AG09319 (cell line): ENCODE data around the gene XRRA1.

Experiments
- DNase-seq: peaks from one replicate; pipeline ENCODE4 v3.0.0-alpha.2; 2010; ENCODE audit warnings: low read depth; ENCODE audit errors: extremely low read depth
- TF ChIP-seq, protein P1 (sequence below): IDR thresholded peaks from 2 replicates; pipeline ENCODE4 v1.5.1; 2011; ENCODE audit warnings: low read depth, mild to moderate bottlenecking, inconsistent platforms, low read length, moderate library complexity

The XRRA1 gene

GRCh38 chr11:74935285-74935684 is 13.6 kb downstream of the XRRA1 start:
- DNase-seq = no peak
- TF ChIP-seq, protein P1, sequence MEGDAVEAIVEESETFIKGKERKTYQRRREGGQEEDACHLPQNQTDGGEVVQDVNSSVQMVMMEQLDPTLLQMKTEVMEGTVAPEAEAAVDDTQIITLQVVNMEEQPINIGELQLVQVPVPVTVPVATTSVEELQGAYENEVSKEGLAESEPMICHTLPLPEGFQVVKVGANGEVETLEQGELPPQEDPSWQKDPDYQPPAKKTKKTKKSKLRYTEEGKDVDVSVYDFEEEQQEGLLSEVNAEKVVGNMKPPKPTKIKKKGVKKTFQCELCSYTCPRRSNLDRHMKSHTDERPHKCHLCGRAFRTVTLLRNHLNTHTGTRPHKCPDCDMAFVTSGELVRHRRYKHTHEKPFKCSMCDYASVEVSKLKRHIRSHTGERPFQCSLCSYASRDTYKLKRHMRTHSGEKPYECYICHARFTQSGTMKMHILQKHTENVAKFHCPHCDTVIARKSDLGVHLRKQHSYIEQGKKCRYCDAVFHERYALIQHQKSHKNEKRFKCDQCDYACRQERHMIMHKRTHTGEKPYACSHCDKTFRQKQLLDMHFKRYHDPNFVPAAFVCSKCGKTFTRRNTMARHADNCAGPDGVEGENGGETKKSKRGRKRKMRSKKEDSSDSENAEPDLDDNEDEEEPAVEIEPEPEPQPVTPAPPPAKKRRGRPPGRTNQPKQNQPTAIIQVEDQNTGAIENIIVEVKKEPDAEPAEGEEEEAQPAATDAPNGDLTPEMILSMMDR = no peak

DNA sequence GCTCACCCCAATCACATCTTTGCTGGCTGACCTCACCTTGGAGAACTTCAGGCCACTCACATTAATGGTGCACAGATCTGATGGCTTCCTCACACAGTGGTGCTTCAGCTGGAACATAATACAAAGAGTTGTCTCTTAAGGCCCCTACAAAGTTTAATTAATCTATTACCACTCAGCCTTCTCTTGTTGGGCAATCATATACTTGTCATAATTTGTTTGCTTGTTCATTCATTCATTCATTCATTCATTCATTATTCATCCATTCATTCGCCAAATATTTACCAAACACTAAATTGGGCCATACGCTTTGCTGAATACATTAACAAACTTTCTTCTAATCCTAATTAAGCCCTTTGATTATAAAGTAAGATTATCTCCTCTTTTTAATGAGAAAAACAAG is 15.1 kb downstream of the XRRA1 start:
- TF ChIP-seq, protein P1 = no peak
- DNase-seq = no peak

GRCh38 chr11:74932797-74933196 is 16.1 kb downstream of the XRRA1 start:
- TF ChIP-seq, protein P1 = no peak
- DNase-seq = no peak

- no peak for DNase-seq
- TF ChIP-seq, protein P1 = no peak
Measured at GRCh38 chr11:74932169-74932568, 16.7 kb downstream of the XRRA1 start.

DNA sequence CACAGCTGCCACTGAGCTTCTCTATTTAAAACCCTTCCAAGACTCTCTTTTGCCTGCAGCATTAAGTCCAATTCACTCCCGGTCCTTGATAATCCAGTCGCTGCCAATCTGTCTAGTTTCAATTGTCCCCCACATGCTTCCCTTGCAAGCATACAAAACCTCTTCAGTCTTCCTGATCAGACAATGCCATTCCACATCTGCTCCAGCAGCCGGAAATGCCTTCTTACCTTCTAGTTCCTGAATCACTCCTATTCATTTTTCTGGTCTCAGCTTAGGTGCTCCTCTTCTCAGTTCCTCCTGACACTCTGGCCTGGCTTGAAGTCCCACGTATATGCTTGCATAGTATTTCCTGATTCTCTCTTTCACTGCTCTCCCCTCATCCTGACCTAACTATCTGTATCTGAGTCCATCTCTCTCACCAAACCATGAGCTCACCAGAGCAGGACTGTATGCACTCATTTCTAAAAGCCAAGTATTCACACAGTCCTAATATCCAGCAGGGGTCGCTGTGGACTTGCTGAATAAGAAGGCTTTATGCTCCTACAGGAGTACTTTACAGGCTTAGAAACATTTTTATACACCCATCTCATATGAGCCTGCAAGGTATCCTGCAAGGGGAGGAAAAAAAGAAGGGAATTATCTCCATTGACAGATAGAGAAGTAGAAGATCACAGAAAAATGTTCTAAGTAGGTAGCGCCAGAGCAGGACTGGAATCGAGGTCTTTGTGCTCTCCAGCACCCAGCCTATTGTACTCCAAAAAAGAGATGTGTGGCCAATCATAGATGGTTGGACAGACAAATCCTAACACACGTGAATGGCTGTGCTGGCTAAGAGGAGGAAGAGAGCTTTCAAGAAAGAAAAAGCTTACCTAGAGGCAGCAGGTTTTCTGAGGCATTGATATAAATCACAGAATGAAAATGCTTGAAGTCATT is 19.2 kb downstream of the XRRA1 start:
- TF ChIP-seq, protein P1 = peak; percentile 85
- DNase-seq = peak; percentile 79

GRCh38 chr11:74927496-74927895 is 21.4 kb downstream of the XRRA1 start:
- DNase-seq = no peak
- TF ChIP-seq, protein P1 = no peak

- TF ChIP-seq, protein P1 = no peak
- no peak for DNase-seq
Measured at GRCh38 chr11:74926304-74927030, 22.4 kb downstream of the XRRA1 start.
